Body of pancreas (tissue), 4 donors: ENCODE measurements around the gene PTPRM. TPM values are rescaled to one million over a fixed set of nuclear protein-coding genes. Genes with fewer than 3 reads are reported as not detected.

Source experiments
- ATAC-seq: fragments of 150-250 bp; one replicate; pipeline ENCODE4 v1.9.1; 2016
- DNase-seq, 4 donors: peaks; one replicate each; pipeline ENCODE4 v3.0.0-alpha.2; 2019
- H3K27ac ChIP-seq, 4 donors: fragments of 200-600 bp; sonication (generic); 1 replicate in 3 of 4; 2 replicates in 1 of 4; pipeline versions ENCODE4 v1.5.1 to v1.6.1; 2016 to 2019; ENCODE audit warnings: mild to moderate bottlenecking in 1 of 4, mixed read lengths in 1 of 4, moderate library complexity in 1 of 4
- H3K27me3 ChIP-seq, 2 donors: fragments of 200-600 bp; sonication (generic); one replicate each; pipeline ENCODE4 v1.6.0; 2016; ENCODE audit warnings: mild to moderate bottlenecking in 1 of 2
- H3K36me3 ChIP-seq, 2 donors: fragments of 200-600 bp; sonication (generic); replicated peaks in 1 of 2; 2 replicates each; pipeline ENCODE4 v1.5.1; 2016; ENCODE audit warnings: low read depth in 2 of 2; ENCODE audit not compliant: insufficient read depth in 1 of 2
- H3K4me1 ChIP-seq: fragments of 200-600 bp; sonication (generic); one replicate; pipeline ENCODE4 v1.6.0; 2016
- H3K4me3 ChIP-seq, 2 donors: fragments of 200-600 bp; sonication (generic); 1 replicate in 1 of 2; 2 replicates in 1 of 2; pipeline ENCODE4 v1.5.1; 2016 to 2019
- H3K9me3 ChIP-seq, 3 donors: fragments of 200-600 bp; sonication (generic); 1 replicate in 2 of 3; 2 replicates in 1 of 3; pipeline ENCODE4 v1.5.1; 2016
- CTCF ChIP-seq, 7 experiments: fragments of 450-650 bp in 4 of 7; fragments of 200-600 bp in 3 of 7; sonication (generic) in 3 of 7; IDR thresholded peaks; one replicate each; pipeline ENCODE4 v1.5.1; 2016 to 2019; ENCODE audit warnings: antibody characterized with exemption in 7 of 7
- POLR2A ChIP-seq, 3 donors: fragments of 450-650 bp; IDR thresholded peaks; one replicate each; pipeline ENCODE4 v1.6.1; 2016; ENCODE audit warnings: antibody characterized with exemption in 3 of 3, mild to moderate bottlenecking in 2 of 3
- WGBS, 2 donors: methylation state at CpG; one replicate each; pipeline ENCODE4 v1.1.5; 2017; 5-methylcytosine and 5-hydroxymethylcytosine counted together
- intact Hi-C: fragments of 100-400 bp; cut with DNase I; formaldehyde crosslinking; loops from one replicate; pipeline ENCODE4 v1.15.1; 2023
- total RNA-seq, 2 donors: library from RNA; depleted of rRNA; stranded (reverse); fragments of >200 nt; gene quantifications; one replicate each; pipeline ENCODE4 v1.1.0, GENCODE V29; 2016

PTPRM gene
- total RNA-seq, 2 donors from 2014 or later: 38.2 to 48.0 TPM

GRCh38 chr18:7855671-7856070 lies 288.6 kb downstream of the PTPRM start:
- no peak for DNase-seq
- H3K27me3 ChIP-seq: no peaks in the 10 kb centered on the region
- H3K36me3 ChIP-seq: no peaks in the 10 kb centered on the region
- H3K4me1 ChIP-seq: peaks cover 8% of the 10 kb centered on the region
- 21 to 58% methylated on average over 1 of the region's 1 CpG for WGBS, 2 donors
- no peak for ATAC-seq
- H3K4me3 ChIP-seq: no peak overlapping the region
- no peak overlapping the region for H3K27ac ChIP-seq
- H3K9me3 ChIP-seq: no peaks in the 10 kb centered on the region
- TF ChIP-seq CTCF (IDR thresholded peaks at IDR 0.05) (no peak), POLR2A (IDR thresholded peaks at IDR 0.05) (no peak)
- intact Hi-C loops: no loop called here

- Histone ChIP-seq H3K9me3 (no peaks in the 10 kb centered on the region), H3K4me1 (peaks cover 8% of the 10 kb centered on the region), H3K27me3 (no peaks in the 10 kb centered on the region), H3K36me3 (no peaks in the 10 kb centered on the region), H3K27ac (no peak overlapping the region), H3K4me3 (no peak overlapping the region)
- ATAC-seq (no peak), DNase-seq (no peak)
- TF ChIP-seq POLR2A (IDR thresholded peaks at IDR 0.05) (no peak), CTCF (IDR thresholded peaks at IDR 0.05) (no peak)
- 92 to 93% methylated on average over 3 of the region's 3 CpGs for WGBS, 2 donors
- intact Hi-C loops: no loop called here
These were observed 289.0 kb downstream of the PTPRM start for GRCh38 chr18:7856116-7856515.

- TF ChIP-seq POLR2A (IDR thresholded peaks at IDR 0.05) (no peak), CTCF (IDR thresholded peaks at IDR 0.05) (no peak)
- Histone ChIP-seq H3K4me1 (peaks cover 8% of the 10 kb centered on the region), H3K27ac (no peak overlapping the region), H3K4me3 (no peak overlapping the region), H3K36me3 (no peaks in the 10 kb centered on the region), H3K27me3 (no peaks in the 10 kb centered on the region), H3K9me3 (no peaks in the 10 kb centered on the region)
- ATAC-seq (no peak), DNase-seq (no peak)
- intact Hi-C loops: no loop called here
- 87 to 90% methylated on average over 2 of the region's 2 CpGs for WGBS, 2 donors
These were observed 289.6 kb downstream of the PTPRM start for GRCh38 chr18:7856733-7857132.

GRCh38 chr18:7857562-7857961 lies 290.4 kb downstream of the PTPRM start:
- intact Hi-C loops: no loop called here

More at GRCh38 chr18:7857562-7857961, 290.4 kb downstream of the PTPRM start:
- no peaks in the 10 kb centered on the region for H3K9me3 ChIP-seq
- H3K27me3 ChIP-seq: no peaks in the 10 kb centered on the region
- ATAC-seq (no peak), DNase-seq (no peak)
- H3K4me1 ChIP-seq: peaks cover 8% of the 10 kb centered on the region
- 81 to 86% methylated on average over 1 of the region's 1 CpG for WGBS, 2 donors
- no peaks in the 10 kb centered on the region for H3K36me3 ChIP-seq
- no peak overlapping the region for H3K4me3 ChIP-seq
- H3K27ac ChIP-seq: no peak overlapping the region
- no peak for TF ChIP-seq POLR2A (IDR thresholded peaks at IDR 0.05)
- no peak for TF ChIP-seq CTCF (IDR thresholded peaks at IDR 0.05)
